NCI-H226 (cell line): Measurements from ENCODE around the gene NTM.
"Not testable (repeated sequence)": the region's sequence is repeated elsewhere in the genome, so short reads cannot be mapped to it uniquely, and the experiment has no call there.

Source experiments
- DNase-seq: peaks from one replicate; pipeline ENCODE4 v3.0.0-alpha.2; 2015

The NTM gene

DNA sequence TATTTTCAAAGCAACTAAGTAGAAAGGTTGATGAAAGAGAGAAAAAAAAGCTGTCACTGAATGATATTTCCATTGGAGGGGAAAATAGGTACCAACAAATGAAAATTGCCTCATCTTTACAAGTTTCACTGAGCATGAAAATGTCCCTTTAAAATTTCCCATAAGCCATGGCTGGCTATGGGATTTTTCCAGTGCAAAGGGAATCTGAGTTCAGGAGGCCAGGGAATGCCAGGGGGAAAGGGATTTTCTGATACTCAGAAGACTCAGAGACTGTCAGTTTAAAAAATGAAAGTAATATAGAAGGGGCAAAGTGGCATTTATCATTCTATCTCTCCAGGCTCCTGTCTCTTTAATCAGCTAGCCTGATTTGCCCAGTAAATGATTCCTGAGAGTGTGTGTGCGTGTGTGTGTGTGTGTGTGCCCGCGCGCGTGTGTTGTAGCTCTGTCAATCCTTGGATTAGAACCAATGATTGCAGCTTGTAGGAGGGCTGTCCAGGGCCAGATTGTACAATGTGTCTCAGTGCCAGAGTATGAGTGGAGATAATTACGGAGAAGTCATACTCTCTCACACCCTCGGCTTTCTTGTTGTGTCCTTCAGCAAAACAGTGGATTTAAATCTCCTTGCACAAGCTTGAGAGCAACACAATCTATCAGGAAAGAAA is at the start of gene NTM:
Gene NTM, plus strand, starts transcription at position 526 of the 662 bp plus-strand sequence.
- no peak for DNase-seq

DNA sequence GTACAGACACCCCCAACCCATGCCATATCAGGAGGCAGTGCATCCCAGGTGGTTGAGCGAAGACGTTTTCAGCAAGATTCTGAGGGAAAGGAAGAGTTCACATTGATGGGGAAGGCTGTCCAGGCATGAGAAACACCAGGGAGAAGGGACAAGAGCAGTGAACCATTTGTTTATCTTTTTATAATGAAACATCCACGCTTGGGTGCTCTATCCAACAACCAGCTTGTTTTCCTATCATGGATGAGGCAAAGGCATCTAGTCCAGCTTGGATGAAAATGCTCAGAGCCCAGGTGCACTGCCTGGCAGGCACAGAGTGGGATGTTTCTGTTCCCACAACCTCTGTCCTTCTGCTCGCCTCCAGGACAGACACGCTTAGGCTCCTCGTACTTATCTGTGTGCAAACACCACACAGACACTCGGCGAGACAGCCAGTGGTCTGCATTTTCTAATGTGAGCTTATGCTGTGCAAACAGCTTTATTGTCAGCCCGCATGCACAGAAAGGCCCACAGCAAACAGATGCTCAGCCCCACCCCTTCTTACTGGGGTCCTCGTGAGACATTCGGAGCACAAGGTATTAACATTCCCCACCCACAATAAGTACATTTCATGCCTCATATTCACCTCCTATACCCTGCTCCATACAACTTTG is 45.4 kb upstream of the NTM start:
- no peak for DNase-seq

DNA sequence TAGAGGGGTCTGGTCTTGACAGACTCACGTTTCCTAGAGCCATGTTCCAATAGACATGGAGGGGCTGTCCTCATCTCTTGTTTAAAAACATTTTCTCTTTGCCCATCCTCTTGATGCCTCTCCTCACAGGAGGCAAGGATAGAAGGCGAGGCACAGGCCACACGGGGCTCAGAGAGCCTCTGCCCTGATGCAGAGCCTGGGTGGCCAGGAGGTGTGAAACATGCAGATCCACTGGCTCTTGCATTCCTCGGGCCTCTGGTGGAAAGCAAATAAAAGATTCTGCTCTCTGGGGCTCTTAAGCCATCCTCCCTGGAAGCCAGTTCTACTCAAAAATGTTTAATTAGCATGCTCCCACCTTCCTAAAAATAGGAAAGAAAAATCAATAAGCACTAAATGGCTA is 43.6 kb upstream of the NTM start:
- DNase-seq, result no peak

DNA sequence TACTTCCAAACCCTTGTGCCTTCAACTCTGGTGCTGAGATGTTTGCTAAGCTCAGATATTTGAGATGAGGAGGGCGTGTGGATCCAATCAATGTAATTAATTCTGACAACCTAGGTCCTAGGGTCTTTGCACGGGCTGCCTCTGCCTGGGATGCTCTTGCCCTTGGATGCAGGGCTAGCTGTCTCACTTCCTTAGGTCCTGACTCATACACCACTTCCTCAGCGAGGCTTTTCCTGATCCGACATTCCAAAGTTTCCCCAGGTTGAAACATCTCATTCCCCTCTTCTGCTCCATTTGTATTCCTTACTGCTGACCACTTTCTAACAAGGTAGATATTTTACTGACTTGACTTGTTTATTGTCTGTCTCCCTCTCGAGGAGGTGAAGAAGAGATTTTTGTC is 43.0 kb upstream of the NTM start:
- no peak for DNase-seq

DNA sequence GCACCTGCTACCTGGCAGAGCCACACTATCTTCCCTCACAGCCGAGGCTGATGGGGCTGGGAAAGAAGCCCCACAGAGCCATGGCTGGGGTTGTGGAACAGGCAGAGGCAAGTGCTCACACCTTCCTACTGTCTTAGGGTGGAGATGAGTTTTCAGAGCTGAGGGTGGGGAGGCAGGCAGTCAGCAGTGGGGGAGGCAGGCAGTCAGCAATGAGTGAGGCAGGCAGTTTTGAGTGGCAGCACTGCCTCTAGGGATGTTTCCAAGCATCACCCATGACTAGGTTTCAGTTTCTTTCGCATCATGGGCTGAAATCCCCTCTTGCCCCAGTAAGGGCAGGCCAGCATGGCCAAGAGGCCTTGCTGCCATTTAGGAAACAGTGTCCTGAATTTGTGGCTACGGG is 41.6 kb upstream of the NTM start:
- DNase-seq, result no peak

DNA sequence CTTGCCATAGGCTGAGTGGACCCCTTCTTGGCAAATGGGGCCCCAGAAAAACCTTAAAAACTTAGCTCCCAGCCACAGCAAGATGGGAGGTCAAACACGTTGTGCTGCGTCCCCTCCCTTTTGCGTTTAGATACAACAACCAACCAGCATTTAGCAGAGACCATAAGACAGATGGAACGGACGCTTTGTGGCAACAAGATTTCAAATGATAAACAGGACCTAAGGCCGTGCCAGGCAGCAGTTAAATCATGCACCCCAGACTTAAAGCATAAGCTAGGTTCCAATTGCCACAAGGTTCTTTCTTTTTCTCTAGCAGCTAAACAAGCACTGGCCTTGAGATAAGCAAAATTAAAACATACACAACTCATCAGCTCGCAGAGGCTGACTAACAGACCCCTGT is 39.4 kb upstream of the NTM start:
- DNase-seq, result no peak

DNA sequence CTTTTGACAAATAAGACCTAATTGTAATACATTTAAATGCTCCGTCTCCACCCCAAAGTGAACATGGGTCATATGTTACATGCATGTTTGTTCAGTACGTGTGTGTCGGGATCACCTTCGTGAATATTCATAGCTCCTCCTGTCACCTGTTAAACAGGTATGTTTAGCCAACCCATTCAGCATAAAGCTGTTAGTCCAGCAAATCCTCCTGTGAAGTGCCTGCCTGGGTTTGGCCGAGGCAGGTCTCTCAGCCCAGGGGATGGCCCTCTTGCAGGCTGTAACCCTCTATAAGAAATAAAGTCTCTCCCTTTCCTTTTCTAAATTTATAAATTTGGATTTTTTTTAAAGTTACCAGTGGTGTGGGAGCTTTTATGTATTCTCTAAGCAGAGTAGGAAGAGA is 38.9 kb upstream of the NTM start:
- no peak for DNase-seq

DNA sequence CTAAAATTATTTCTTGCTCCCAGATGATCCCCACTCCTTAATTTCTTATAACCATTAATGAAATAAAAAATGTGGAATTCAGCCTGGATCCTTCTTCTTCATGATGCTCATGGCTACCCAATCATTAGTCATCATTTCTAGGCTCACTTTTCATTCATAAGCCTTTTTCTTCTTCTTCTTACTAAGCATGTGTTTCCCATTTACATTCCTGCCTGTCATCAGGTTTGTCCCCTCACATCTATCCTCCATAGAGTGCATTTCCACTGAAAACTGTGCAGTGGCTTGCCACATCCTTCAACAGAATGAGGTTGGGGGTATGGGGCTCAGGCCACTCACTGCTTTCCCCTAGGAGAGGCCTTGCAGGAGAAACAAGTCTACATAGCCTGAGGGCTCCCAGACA is 35.8 kb upstream of the NTM start:
- DNase-seq, result no peak

DNA sequence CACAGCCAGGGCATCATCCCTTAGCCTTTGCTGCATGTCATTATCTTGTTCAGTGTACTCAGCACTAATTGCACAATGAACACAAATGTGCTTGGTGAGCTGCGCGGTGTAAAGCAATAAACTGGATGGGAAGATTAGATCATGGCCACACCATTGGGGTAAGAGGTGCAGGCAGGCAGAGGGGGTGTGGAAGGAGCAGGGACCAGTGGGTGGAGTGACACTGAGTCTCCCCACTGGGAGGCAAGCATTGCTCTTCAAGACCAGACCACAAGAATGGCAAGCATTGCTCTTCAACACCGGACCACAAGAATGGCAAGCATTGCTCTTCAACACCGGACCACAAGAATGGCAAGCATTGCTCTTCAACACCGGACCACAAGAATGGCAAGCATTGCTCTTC is 28.5 kb upstream of the NTM start:
- DNase-seq, result not testable (repeated sequence)

DNA sequence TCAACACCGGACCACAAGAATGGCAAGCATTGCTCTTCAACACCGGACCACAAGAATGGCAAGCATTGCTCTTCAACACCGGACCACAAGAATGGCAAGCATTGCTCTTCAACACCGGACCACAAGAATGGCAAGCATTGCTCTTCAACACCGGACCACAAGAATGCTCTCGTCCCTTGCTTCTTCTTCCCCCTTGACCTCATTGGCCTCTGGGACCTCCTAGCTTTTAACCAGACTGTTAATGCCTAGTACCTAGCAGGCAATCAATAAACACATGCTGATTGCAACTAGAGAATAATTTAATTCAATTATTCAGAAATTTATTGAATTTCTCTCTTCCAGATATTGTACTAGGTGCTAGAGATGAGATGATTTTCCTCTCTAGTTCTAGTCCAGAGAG is 28.0 kb upstream of the NTM start:
- DNase-seq, result not testable (repeated sequence)

DNA sequence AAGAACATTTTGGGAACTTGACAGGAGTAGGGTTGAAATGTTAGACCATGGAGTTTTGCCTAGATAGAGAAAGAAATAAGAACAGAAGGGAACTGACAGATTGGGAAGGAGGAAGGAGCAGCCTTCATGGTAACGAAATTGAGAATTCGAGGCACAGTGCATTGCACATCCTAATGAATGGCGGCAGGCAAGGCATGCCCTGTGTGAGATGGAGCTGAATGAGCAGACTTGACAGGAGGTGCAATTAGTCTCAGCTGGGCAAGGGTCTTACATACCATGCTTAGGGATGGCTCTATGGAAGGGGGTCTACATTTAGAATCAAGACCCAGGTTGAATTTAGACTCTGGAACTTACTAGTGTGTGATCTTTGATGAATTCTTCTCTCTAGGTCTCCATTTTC is 25.0 kb upstream of the NTM start:
- no peak for DNase-seq

DNA sequence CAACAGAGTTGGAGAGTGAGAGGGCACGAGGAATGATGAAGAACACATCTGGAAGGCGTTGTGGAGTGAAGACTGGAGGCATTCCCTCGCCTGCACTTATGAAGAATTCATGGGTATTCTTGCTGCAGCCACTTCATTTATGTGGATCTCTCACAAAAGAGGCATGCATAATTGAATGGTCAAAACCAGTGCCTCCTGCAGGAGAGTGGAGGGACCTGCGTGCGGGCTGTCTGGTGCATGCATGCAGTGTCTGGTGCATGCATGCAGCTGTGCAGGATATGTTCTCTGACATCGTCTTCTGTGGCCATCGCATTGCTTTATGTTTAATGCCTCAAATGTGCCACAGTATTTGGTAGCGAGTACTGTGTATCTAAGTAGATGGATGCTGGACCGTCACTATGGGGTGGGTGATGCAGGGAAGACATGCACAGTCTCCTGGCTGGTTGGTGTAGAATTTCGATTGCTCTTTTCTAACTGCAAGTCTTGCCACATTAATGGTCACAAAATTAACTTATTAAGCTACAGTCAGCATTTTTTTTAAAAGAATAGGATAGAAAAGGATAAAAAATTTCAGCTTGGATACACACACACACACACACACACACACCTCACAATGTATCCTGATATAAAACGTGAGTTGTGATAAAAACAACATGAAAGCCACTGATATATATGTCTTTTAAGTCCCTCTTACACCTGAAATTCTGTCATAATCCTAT is 20.9 kb upstream of the NTM start:
- DNase-seq, result no peak

DNA sequence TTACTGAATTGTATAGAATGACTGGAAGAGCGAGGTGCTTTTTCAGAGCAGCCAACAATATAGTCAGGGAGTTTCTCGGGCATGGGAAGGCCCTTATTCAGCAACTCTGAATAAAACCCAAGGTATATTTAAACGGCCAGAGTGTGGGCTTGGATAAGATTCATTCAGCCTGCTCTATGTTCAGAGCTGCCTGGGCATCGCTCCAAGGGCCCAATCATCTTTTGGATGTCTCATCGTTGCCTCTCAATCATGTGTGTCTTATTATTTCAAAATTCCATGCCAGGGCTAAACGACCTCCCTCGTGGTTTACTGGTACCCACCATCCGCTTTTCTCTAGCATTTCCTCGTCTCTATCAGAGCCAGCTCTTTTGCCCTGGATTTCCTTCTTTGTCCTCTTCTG is 19.5 kb upstream of the NTM start:
- no peak for DNase-seq

DNA sequence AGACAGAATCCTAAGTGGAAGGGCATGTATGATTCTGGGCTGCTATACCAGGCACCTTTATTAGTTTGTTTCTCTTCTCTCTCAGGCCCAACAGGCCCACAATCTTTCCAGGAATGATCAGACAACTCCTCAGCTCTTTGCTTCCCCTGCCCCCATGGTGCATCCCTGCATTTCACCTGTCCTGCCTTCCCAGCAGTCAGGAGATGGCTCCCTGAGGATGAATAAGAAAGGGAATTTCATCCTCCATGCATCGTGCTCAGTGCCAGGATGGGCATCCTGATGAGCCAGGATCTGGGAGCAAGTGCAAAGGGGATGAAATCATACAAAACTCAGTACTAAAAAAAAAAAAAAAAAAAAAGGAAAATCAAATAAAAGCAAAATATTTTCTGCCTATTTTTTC is 18.6 kb upstream of the NTM start:
- no peak for DNase-seq

DNA sequence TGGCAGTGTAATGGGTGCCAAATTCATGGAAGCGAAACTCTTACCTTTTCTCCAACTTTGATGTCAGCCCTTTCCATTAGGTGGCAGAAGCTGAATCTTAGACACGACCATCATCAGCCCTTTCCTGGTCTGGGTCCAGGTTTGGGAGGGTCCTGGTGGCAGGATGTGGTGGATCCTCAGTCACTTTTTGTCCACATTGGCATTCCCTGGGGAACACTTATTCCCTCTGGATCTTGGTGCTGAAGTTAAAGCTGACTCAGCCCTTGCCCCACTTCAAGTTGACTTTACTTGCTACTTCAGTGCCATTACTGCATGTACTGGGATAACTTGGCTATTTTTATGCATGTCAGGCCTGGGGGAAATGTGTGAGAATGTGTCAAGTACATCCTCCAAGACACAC is 16.6 kb upstream of the NTM start:
- no peak for DNase-seq

DNA sequence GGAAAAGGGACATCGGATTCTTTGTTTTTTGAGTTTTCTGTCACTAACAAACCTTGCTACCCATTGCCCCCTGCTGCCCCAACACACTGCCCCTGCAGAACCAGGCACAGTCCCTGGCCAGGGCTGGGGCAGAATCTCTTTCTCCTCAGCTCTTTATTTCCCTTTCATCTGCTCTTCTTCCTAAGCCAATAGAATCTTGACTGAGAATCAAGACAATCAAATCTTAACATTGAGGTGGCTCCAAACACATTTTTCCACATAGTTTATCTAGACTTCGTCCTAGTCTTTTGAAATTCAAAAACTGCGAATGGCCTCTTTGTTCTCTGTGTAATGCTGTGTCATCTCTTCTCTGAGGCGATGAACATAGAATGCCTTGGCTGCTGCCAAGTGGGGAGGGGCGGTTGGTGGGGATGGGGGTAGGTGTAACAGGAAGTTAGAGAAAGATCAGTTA is 16.1 kb upstream of the NTM start:
- no peak for DNase-seq

DNA sequence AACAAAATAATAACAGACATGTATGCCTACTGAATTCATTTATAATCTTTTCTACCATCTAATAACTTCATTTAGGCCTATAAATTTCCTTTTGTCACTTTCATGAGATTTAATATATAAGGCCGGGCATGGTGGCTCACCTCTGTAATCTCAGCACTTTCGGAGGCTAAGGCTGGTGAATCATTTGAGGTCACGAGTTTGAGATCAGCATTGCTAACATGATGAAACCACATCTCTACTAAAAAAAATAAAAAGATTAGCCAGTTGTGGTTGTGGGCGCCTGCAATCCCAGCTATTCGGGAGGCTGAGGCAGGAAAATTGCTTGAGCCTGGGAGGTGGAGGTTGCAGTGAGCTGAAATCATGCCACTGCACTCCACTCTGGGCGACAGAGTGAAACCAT is 14.2 kb upstream of the NTM start:
- DNase-seq, result no peak

DNA sequence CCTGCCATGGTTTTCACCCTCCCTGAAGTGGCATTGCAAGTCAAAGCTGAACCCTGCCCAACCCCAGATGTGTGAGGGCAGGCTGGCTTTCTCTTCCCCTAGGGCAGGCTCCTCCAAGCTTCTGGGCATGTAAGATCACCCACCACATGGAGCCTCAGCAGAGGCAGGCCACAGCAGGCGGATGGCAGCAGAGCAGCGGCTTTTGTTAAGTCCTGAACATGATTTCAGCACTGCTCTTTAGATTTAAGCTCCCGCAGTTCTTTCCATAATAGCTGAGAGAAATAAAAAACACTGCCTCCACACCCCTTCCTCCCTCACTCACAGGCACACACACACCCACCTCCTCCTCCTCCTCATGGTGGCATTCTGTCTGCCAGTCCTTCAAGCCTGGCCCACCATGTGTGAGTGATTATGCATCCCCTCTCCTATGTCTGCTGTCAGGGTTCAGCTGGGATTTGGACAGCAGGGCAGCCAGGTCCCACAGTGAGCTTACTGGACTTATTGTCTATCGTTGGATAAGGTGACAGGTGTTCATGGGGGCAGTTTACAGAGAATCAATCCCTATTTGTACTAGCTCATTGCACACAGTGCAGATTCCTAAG is 5.0 kb upstream of the NTM start:
- DNase-seq, result no peak

DNA sequence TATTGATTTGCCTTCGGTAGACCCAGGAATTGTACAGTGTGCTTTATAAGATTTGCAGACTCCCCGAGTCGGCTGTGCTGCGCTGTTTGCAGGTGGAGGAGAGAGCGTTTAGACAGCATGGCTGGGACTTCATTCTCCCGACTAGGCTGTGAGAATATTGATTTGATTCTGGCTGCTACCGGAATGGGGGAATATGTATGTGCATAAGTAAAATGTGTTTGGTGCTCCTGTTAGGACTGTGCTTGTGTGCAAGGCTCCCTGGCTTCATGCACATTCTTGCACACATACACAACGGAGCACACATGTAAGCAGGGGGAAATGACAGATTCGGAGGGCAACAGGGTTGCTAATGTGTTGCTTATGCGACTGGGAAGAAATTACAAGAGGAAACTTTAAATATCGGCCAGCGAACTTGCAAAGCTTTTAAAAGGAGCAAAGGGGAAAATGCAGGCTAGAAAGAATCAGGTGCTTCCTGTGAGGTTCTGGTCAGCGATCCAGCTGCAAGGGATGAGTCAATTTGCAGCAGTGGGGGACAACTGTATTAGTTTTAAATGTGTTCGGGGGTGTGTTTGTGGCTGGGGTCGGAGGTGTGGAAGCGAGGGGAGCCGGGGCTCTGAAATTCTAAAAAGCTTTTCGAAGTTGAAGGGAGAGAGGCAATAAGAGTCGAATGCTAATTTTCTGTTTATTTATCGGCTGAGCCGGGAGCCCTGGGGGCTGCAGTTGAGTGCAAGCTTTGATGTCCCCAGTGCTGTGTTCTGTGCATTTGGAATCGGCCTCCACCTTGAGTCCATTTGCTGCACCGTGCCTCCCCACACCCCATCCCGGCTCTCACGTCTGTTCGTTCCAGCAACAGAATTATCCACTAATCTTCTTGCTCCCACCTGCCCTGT is 731 bp downstream of the NTM start:
- no peak for DNase-seq

DNA sequence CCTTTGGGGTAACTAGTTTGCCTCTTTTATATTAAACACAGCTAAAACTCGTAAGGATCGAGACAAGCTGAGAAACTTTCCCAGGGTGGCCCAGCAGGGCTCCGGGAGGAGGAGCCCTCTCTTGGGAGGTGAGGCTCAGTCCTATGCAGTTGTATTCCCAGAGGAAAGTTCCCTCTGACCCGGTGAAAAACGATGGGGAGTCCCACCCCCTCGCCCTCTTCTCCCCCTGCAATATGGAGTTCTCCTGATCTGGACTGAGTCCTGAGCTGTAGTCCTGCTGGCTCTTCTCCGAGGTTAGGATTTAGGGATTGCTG is 1.3 kb downstream of the NTM start:
- DNase-seq, result no peak

DNA sequence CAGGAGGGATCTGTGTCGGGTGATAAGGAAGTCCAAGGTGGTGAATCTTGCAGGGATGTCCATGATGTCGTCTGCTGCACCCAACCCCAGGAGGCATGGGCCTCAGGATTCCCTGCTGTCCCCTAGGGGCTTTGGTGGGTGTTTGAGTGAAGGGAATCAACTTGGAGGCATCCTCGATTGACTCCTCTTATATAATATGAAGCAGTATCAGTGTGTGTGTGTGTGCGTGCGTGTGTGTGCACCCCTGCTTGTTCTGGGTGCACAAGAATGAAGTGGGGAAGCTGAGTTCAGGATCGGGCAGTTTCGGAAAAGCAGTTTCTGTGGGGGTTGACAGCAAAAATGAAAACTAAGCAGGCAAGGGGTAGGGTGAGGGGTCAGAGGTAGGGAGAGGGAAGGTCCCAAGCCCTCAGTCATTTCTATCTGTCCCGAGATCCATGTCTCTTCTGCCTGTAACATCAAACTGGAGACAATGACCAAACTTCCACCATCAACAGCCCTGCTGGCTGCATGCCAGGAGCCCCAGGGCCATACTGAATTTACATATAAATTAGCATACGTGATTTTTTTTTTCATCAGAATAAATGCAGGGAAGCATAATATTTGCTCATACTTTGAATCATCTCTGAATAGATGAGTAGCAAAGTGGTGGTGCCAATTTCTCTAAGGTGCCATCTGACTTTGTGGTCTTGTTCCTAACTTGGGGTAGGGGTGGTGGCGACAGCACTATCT is 2.0 kb downstream of the NTM start:
- no peak for DNase-seq

DNA sequence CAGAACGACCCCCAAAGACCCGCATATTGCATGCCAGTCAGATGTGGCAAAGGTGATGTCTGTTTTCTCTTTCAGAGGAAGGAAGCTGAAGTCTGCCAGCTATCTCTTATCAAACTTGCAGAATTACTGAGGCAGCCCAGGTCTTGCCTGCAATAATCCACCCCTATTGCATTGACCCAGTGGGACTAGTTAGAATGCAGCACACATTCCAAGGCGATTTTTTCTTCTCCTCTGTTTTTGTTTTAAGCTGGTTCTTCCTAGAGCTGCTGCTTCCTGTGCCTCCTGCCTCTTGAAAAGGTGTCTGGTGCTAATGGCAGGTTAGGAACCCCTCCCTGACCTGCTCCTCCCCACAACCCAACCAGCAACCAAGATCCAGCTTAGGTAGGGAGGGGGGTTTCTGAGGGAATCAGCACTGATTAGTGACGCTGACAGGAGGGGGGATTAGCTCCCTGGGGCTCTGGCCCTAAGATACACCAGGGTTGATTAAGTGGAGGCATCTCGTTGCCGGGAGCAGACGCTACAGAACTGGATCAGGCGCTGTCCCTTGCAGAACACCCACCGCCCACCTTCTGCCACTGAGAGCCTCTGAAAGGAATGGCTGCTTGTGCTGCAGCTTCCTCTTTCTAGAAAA is 2.8 kb downstream of the NTM start:
- DNase-seq, result no peak
